Loucy (cell line): Measurements from ENCODE around the gene EBI3.
A peak's percentile ranks its signal among the peaks of the same experiment; 100 is the strongest.

ENCODE experiments used
- H2AFZ ChIP-seq: fragments of 200-600 bp; sonication (generic); 2 replicates; pipeline ENCODE4 v1.6.0; 2016; ENCODE audit warnings: antibody characterized with exemption, mild to moderate bottlenecking, low read length, moderate library complexity
- H3F3A ChIP-seq: fragments of 200-600 bp; 2 replicates; pipeline ENCODE4 v1.6.0; 2016; ENCODE audit warnings: antibody characterized with exemption, low read depth, mild to moderate bottlenecking
- H3K27me3 ChIP-seq: fragments of 200-600 bp; sonication (generic); 2 replicates; pipeline ENCODE4 v1.6.1; 2014; ENCODE audit warnings: low read length, mild to moderate bottlenecking; ENCODE audit not compliant: insufficient read depth, poor library complexity, severe bottlenecking
- H3K36me3 ChIP-seq: fragments of 200-600 bp; sonication (generic); 2 replicates; pipeline ENCODE4 v1.6.1; 2016; ENCODE audit warnings: low read length; ENCODE audit not compliant: insufficient read depth
- H3K4me1 ChIP-seq: fragments of 200-600 bp; sonication (generic); 2 replicates; pipeline ENCODE4 v1.5.1; 2014; ENCODE audit warnings: low read length, mild to moderate bottlenecking; ENCODE audit not compliant: insufficient read depth, poor library complexity, severe bottlenecking
- H3K4me2 ChIP-seq: fragments of 200-600 bp; sonication (generic); 2 replicates; pipeline ENCODE4 v1.6.0; 2014; ENCODE audit warnings: antibody characterized with exemption, low read length, low read depth, mild to moderate bottlenecking; ENCODE audit not compliant: poor library complexity, severe bottlenecking
- H3K4me3 ChIP-seq: fragments of 200-600 bp; sonication (generic); 2 replicates; pipeline ENCODE4 v1.5.1; 2014; ENCODE audit warnings: low read length, mild to moderate bottlenecking, mixed read lengths; ENCODE audit not compliant: poor library complexity, severe bottlenecking
- H3K79me2 ChIP-seq: fragments of 200-600 bp; sonication (generic); 2 replicates; pipeline ENCODE4 v1.6.1; 2014; ENCODE audit warnings: low read length; ENCODE audit not compliant: insufficient read depth
- H3K9ac ChIP-seq: fragments of 200-600 bp; sonication (generic); 2 replicates; pipeline ENCODE4 v1.6.0; 2014; ENCODE audit warnings: mild to moderate bottlenecking, low read depth, low read length, moderate library complexity; ENCODE audit not compliant: poor library complexity, severe bottlenecking
- H3K9me2 ChIP-seq: fragments of 200-600 bp; sonication (generic); replicated peaks from 2 replicates; pipeline ENCODE4 v1.6.1; 2016; ENCODE audit warnings: low read depth, low read length, mixed read lengths
- H3K9me3 ChIP-seq: fragments of 200-600 bp; sonication (generic); 2 replicates; pipeline ENCODE4 v1.6.1; 2014; ENCODE audit warnings: mild to moderate bottlenecking, antibody characterized with exemption, low read length, low read depth; ENCODE audit not compliant: insufficient read depth
- H4K20me1 ChIP-seq: fragments of 200-600 bp; sonication (generic); 2 replicates; pipeline ENCODE4 v1.6.0; 2014; ENCODE audit warnings: antibody characterized with exemption, low read length, mild to moderate bottlenecking; ENCODE audit not compliant: insufficient read depth, poor library complexity, severe bottlenecking
- CTCF ChIP-seq: fragments of 200-600 bp; sonication (generic); conservative IDR thresholded peaks from 2 replicates; pipeline ENCODE4 v1.5.1; 2014; ENCODE audit warnings: mild to moderate bottlenecking, antibody characterized with exemption, low read length
- EZH2phosphoT487 ChIP-seq: fragments of 200-600 bp; IDR thresholded peaks from 2 replicates; pipeline ENCODE4 v1.6.1; 2018; ENCODE audit warnings: antibody characterized with exemption, mild to moderate bottlenecking, moderate library complexity, borderline replicate concordance

Gene EBI3

GRCh38 chr19:4206818-4207484 lies 22.4 kb upstream of the EBI3 start:
- Histone ChIP-seq H4K20me1 (no peaks in the 10 kb centered on the region), H3K27me3 (no peaks in the 10 kb centered on the region), H3K9me3 (no peaks in the 10 kb centered on the region), H3K79me2 (no peaks in the 10 kb centered on the region), H3K9me2 (no peaks in the 10 kb centered on the region), H3K4me3 (no peak overlapping the region), H3K36me3 (no peaks in the 10 kb centered on the region), H3K9ac (no peak overlapping the region), H3F3A (no peaks in the 10 kb centered on the region), H3K4me2 (no peak overlapping the region), H2AFZ (no peak overlapping the region), H3K4me1 (no peaks in the 10 kb centered on the region)
- no peak for TF ChIP-seq EZH2phosphoT487
- TF ChIP-seq CTCF = peak; percentile 56

- H3K27me3 ChIP-seq = no peaks in the 10 kb centered on the region
- no peaks in the 10 kb centered on the region for H3K9me3 ChIP-seq
- TF ChIP-seq EZH2phosphoT487 = no peak
- TF ChIP-seq CTCF = peak; percentile 69
- no peak overlapping the region for H3K4me2 ChIP-seq
- no peaks in the 10 kb centered on the region for H3F3A ChIP-seq
- no peaks in the 10 kb centered on the region for H4K20me1 ChIP-seq
- no peak overlapping the region for H3K9ac ChIP-seq
- H2AFZ ChIP-seq = no peak overlapping the region
- no peaks in the 10 kb centered on the region for H3K4me1 ChIP-seq
- no peaks in the 10 kb centered on the region for H3K36me3 ChIP-seq
- no peaks in the 10 kb centered on the region for H3K9me2 ChIP-seq
- no peaks in the 10 kb centered on the region for H3K79me2 ChIP-seq
- no peak overlapping the region for H3K4me3 ChIP-seq
These were observed 20.8 kb upstream of the EBI3 start for GRCh38 chr19:4208385-4209094.

GRCh38 chr19:4210166-4210731 lies 19.1 kb upstream of the EBI3 start:
- Histone ChIP-seq H3K9me3 (no peaks in the 10 kb centered on the region), H3K4me1 (no peaks in the 10 kb centered on the region), H3K4me3 (no peak overlapping the region), H3K79me2 (no peaks in the 10 kb centered on the region), H3K27me3 (no peaks in the 10 kb centered on the region), H4K20me1 (no peaks in the 10 kb centered on the region), H2AFZ (no peak overlapping the region), H3K9ac (no peak overlapping the region), H3K9me2 (no peaks in the 10 kb centered on the region), H3K4me2 (no peak overlapping the region), H3F3A (no peaks in the 10 kb centered on the region), H3K36me3 (no peaks in the 10 kb centered on the region)
- TF ChIP-seq EZH2phosphoT487 = no peak
- TF ChIP-seq CTCF = no peak
